Stimulated activated CD8-positive, alpha-beta memory T cell treated with anti-CD3 and anti-CD28 coated beads, Interleukin-12 subunit alpha, Interleukin-12 subunit beta, amount 100 ng/mL, for 24 hours (primary cell): Measurements from ENCODE around the gene CXorf65.

Experiments
- DNase-seq: peaks from one replicate; pipeline ENCODE4 v3.0.0-alpha.2; 2020; ENCODE audit errors: extremely low read depth

The CXorf65 gene

DNA sequence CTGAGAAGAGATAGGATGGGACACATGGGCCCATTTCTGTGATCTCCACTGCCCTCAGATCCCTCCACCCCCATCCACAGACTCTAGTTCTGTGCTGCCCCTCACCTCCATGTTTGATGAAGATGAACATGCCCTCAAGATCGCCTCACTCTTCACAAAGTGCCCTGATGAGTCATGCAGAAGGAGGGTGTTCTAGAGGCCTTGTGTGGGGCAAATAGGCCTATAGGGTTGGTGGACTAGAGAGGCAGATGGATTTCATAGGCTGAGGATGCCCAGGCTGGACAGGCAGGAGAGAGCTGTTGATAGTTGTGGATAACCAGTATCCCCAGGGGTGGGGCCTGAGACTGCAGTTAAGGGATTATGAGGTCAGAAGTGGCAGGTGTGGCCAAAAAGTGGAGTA, at the start of gene CXorf65:
CXorf65 (minus strand) TSS at position 314 of the 400 bp plus-strand sequence; CDS start at position 130, 184 bp downstream.
- DNase-seq, result no peak

DNA sequence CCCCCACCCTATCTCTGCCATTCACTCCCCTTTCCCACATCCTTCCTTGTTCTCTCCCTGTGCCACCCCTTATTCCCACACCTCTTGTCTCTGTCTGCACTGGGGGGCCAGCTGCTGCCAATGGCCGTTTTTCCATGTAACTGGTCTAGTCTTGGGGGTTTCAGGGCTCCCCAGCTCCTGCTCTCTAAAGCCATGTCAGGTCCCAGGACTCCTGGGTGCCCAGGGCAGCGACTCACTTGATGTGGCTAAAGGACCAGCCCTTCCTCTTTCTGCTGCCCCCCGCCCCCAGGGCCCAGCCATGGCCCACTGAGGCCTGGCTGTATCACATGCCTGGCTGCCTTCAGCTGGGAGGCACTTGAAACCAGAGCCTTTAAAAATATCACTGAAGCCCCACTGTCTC, 48.1 kb upstream of the CXorf65 start:
- no peak for DNase-seq

GRCh38 chrX:71154196-71154595, 47.7 kb upstream of the CXorf65 start:
- no peak for DNase-seq

- no peak for DNase-seq
Measured at GRCh38 chrX:71151366-71151765, 44.8 kb upstream of the CXorf65 start.

DNA sequence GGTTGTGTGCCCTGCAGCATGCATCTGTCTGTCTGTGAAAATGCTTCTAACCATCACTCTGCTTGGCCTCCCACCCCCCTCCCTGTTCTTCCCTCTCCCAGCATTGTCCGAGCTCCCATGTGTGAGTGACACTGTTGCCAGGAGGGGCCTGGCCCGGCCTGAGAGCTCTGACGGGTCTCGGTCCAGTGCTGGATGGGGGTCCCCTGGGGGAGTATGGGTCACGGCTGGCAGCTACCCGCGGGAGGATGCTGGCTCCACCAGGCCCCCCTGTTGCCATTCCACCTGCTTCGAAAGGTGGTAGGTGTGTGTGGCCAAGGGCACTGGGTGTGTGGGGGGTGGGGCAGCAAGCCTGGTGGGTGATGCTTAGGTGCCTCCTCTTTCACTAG, 41.7 kb upstream of the CXorf65 start:
- DNase-seq, result no peak

GRCh38 chrX:71147496-71148277, 41.1 kb upstream of the CXorf65 start:
- no peak for DNase-seq

- no peak for DNase-seq
Measured at GRCh38 chrX:71144651-71145050, 38.1 kb upstream of the CXorf65 start, which contains the start of gene NLGN3. TSS of gene NLGN3 (plus strand) at chrX:71144841. CDS start at chrX:71147750, 2,909 bp downstream.

DNA sequence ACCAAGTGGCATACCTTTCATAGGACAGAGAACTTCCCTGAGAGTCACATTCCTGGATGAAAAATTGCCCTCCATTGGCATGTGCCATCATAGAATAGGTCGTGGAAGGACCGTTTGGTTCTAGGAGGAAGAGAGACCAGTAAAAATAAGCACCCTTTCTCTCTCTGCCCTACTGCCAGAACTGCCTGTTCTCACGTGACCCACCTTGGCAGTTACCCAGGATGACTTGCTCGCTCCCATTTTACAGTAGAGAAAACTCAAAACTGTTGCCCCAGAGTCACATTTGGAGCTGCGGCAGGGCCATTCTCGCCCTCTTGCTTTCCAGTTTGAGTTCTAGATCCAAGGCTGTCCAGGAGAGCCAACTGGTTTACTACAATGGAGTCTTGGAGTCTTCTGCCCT, 37.0 kb upstream of the CXorf65 start:
- no peak for DNase-seq

DNA sequence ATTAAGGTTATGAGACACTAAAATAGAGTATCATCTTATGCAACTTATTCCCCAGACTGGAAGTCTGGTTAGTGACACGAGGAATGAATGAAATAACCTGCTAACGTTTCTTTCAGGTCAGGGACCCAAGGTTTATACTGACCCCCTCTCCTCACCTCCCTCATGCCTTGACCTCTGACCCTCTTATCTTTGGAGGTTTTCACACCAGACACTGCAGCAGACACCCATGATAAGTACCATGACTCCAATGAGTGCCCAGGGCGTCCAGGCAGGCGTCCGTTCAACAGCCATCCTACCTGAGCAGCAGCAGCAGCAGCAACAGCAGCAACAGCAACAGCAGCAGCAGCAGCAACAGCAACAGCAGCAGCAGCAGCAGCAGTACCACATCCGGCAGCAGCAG, 33.9 kb upstream of the CXorf65 start:
- no peak for DNase-seq

- no peak for DNase-seq
Measured at GRCh38 chrX:71131510-71131909, 25.0 kb upstream of the CXorf65 start.

DNA sequence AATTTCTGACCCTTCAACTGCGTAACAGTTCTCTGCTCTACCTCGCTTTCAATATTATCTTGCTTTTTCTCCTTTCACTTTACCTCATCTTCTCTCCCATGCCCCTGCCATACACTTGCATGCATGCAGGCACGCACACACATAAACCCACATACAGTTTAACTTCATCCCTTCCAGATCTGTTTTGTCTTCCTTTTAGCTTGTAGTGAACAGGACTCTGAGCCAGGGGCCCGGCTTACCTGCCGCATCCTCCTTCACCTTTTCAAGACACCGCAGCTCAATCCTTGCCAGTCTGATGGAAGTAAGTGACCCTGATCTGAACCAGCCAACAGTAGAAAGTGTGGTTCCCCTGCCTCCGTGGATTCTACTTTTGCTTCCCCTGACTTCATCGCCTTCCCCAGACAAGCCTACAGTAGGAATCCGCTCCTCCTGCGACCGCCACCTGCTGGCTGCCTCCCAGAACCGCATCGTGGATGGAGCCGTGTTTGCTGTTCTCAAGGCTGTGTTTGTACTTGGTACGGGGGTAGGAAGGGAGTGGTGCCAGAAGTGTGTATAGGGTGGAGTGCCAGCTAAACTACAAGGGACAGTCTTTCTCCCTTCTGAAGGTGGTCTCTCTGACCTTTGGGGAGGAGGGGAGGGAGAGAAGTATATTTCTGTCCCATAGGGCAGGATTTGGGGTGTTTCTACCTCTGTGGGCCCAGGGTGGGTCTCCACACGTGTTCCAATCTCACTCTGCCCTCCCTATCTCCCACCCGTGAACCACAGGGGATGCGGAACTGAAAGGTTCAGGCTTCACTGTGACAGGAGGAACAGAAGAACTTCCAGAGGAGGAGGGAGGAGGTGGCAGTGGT, 22.6 kb upstream of the CXorf65 start:
- DNase-seq, result no peak

DNA sequence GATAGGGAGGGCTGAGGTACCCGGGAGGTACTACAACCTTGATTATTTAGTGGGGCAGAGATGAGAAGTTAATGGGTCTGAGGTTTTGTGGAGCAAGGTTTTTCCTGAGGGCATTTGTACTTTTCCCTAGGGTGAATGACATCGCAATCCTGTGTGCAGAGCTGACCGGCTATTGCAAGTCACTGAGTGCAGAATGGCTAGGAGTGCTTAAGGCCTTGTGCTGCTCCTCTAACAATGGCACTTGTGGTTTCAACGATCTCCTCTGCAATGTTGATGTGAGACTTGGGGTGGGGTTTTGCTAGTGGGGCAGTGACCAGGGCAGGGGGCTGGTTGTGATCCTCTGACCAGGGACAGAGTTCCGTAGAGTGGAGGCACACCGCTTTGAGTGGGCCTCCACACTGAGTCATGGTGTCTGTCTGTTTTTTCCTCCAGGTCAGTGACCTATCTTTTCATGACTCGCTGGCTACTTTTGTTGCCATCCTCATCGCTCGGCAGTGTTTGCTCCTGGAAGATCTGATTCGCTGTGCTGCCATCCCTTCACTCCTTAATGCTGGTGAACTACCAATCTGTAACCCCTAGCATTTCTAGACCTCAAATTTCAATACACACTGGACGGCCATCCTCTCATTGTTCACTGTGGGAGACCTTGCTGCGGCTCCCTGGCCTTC, 21.8 kb upstream of the CXorf65 start:
- no peak for DNase-seq

DNA sequence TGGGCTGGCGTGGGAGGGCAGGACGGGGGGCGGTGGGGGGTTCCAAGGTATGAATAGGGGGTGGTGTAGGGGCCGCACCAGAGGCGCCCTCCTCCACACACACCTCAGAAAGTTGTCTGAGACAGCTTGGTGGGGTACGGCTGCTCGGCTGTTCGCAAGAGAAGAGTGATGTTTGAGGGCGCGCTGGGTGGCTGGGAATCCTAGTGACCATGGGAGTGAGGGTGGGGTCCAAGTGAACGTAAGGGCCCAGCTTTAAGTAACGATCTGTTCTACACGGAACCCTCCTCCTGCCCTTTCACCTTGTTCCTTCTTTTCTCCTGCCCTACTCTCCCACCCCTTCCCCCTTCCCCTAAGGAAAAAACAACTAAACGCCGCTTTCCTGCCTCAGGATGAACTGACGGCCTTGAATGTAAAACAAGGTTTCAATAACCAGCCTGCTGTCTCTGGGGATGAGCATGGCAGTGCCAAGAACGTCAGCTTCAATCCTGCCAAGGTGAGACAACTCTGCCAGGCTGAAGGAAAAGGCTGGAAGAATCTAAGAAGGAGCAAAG, 12.5 kb upstream of the CXorf65 start:
- DNase-seq, result no peak

DNA sequence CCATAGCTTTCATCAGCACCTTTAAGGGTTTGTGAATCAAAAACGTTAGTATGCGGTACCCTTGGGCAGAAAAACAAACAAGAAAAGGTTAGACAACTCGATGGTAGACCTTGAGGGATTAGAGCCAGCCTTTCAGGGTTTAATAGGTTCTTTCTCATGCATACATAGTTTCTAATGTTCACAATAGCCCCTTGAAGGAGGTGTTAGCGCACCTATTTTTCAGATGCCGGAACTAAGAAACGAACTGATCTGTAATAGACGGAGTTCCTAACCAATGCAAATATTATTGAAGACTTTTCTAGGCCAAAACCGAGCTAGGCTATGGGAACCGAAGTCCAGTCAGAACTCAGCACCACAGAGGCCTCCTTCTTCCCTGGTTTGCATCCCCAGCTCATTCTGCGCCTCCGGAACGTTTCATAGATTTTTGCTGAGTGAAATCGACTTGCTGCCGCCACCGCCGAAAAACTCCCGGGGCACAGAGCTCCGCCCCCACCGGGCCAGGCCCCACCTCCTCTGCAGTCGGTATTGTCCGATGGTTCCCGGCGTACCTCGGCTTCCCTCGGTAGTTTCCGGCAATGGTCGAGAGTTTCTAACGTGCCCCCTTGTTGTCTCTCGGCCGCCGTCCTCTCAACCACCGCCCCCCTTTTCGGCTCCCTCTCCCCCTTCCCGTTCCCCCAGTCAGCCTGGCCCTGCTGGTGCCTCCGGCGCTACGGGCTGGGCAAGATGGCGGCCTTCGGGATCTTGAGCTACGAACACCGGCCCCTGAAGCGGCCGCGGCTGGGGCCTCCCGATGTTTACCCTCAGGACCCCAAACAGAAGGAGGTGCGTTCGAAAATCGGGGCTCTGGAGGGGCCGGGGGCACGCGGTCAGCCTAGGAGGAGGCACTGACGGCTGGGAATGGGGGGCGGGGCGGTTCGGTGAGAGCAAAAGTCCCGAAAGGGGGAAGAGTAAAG, 11.8 kb upstream of the CXorf65 start, which contains the start of gene MED12:
MED12 (plus strand) TSS at position 565 of the 953 bp plus-strand sequence; CDS start at position 724, 159 bp downstream.
- peak; percentile 63 for DNase-seq

GRCh38 chrX:71117358-71117757, 10.8 kb upstream of the CXorf65 start:
- no peak for DNase-seq

DNA sequence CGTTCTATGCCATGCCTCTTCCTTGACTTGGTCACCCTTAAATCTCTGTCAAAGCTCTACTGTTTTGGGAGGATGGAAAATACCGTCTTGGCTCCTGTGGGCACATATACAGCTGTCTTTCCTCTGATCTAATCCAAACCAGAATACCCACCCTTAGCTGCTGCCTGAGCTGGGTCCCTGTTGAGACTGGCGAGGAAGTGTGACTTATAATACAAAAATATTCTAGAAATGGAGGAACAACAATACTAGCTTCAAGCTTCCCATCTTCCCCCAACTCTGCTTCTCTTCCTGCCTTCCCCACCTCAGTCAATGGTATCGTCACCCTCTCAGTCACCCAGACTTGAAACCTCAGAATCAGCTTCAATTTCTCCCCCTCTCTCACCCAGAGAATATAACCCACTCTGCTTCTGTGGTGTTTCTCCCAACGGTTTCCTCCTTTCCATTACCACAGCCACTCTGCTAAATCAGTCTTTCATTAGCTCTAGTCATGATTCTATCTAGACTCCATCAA, 5.4 kb upstream of the CXorf65 start:
- DNase-seq, result no peak

DNA sequence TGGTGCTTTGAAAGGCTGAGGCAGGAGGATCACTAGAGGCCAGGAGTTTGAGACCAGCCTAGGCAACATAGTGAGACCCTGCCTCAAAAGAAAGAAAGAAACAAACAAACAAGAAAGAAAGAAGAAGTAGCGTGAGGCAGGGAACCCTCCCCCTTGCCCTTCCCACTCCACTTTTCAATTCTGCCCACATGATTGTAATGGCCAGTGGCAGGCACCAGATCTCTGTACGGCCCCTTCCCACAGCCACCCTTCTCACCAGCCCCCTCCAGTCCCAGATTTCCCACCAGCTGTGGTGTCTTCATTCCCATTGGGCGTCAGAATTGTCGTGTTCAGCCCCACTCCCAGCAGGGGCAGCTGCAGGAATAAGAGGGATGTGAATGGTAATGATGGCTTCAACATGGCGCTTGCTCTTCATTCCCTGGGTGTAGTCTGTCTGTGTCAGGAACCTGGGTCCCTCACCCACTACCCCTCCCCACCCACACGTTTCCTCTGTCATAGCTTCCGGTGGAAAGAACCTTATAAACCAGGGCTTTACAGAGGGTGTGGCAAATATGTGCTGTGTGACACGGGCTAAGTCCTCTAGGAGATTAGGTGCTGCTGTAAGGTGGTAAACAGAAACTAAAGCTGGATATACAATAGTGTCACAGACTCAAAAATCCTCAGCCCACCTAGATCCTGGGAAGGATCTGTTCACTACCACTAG, 4.8 kb upstream of the CXorf65 start, which contains the start of gene IL2RG:
IL2RG (minus strand) TSS at position 437 of the 703 bp plus-strand sequence; CDS start at position 399, 38 bp downstream.
- no peak for DNase-seq

GRCh38 chrX:71109051-71109450, 2.5 kb upstream of the CXorf65 start:
- no peak for DNase-seq

DNA sequence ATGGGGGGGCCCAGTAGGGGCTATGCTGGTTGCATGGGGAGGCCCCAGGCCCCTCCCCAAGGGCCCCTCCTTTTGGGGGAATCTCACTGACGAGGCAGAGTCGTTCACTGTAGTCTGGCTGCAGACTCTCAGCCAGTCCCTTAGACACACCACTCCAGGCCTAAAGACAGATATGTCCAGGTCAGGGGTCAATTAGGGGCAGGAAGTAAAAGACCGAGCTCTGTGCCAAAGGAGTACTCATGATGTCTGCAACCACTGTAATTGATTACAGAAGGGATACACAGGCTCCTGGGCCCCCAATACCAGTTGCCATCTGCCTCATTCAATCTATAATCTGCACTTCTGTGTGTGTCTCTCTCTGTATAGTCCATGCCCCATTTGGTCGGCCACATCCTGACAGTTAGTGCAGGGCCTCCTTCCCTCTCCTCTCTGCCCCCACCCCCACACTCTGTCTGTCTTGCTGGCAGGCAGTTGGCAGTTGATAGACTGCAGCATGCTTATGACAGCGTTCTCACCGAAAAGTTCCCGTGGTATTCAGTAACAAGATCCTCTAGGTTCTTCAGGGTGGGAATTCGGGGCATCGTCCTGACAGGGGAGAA, 1.3 kb upstream of the CXorf65 start:
- no peak for DNase-seq
